GM18870 (cell line): Measurements from ENCODE around the gene KIF26B.
"Not testable (repeated sequence)": the region's sequence is repeated elsewhere in the genome, so short reads cannot be mapped to it uniquely, and the experiment has no call there.

Source experiments
- ATAC-seq: cut with Tn5 transposase; IDR thresholded peaks from one replicate; pipeline ENCODE4 v1.9.1; 2021; ENCODE audit warnings: moderate library complexity; ENCODE audit not compliant: unreplicated experiment

KIF26B gene

GRCh38 chr1:245710961-245711903 is 556.4 kb downstream of the KIF26B start:
- no peak for ATAC-seq

- not testable (repeated sequence) for ATAC-seq
These were observed 559.2 kb downstream of the KIF26B start for GRCh38 chr1:245714027-245714426.

- no peak for ATAC-seq
These were observed 560.5 kb downstream of the KIF26B start for GRCh38 chr1:245715291-245715701.

GRCh38 chr1:245715970-245716369 is 561.2 kb downstream of the KIF26B start:
- ATAC-seq, result no peak

GRCh38 chr1:245716561-245716960 is 561.8 kb downstream of the KIF26B start:
- no peak for ATAC-seq

GRCh38 chr1:245717611-245718010 is 562.8 kb downstream of the KIF26B start:
- no peak for ATAC-seq

GRCh38 chr1:245718123-245718522 is 563.3 kb downstream of the KIF26B start:
- ATAC-seq, result no peak

GRCh38 chr1:245718951-245719350 is 564.2 kb downstream of the KIF26B start:
- no peak for ATAC-seq

GRCh38 chr1:245721488-245721887 is 566.7 kb downstream of the KIF26B start:
- no peak for ATAC-seq

GRCh38 chr1:245728035-245728434 is 573.2 kb downstream of the KIF26B start:
- ATAC-seq, result not testable (repeated sequence)

GRCh38 chr1:245730801-245731200 is 576.0 kb downstream of the KIF26B start:
- no peak for ATAC-seq

GRCh38 chr1:245740336-245740735 is 585.6 kb downstream of the KIF26B start:
- not testable (repeated sequence) for ATAC-seq

- no peak for ATAC-seq
These were observed 588.1 kb downstream of the KIF26B start for GRCh38 chr1:245742896-245743295.

- ATAC-seq, result no peak
These were observed 593.5 kb downstream of the KIF26B start for GRCh38 chr1:245748240-245748639.

- no peak for ATAC-seq
These were observed 593.9 kb downstream of the KIF26B start for GRCh38 chr1:245748646-245749045.

GRCh38 chr1:245749053-245749452 is 594.3 kb downstream of the KIF26B start:
- no peak for ATAC-seq

- no peak for ATAC-seq
These were observed 595.5 kb downstream of the KIF26B start for GRCh38 chr1:245750261-245750660.

GRCh38 chr1:245751116-245751515 is 596.3 kb downstream of the KIF26B start:
- ATAC-seq, result no peak

GRCh38 chr1:245751726-245752470 is 597.1 kb downstream of the KIF26B start:
- ATAC-seq, result no peak

GRCh38 chr1:245752561-245752960 is 597.8 kb downstream of the KIF26B start:
- ATAC-seq, result no peak

- ATAC-seq, result no peak
These were observed 599.0 kb downstream of the KIF26B start for GRCh38 chr1:245753807-245754206.

- ATAC-seq, result no peak
These were observed 599.7 kb downstream of the KIF26B start for GRCh38 chr1:245754463-245754961.
